Liver (tissue), 9 donors: ENCODE results near the gene TBXT. TPM values are rescaled to one million over a fixed set of nuclear protein-coding genes. Genes with fewer than 3 reads are reported as not detected.

Experiments
- DNase-seq: peaks from one replicate; pipeline ENCODE4 v3.0.0-alpha.2; 2017; ENCODE audit warnings: low spot score
- H3K27ac ChIP-seq, 2 donors: one replicate each; pipeline ENCODE4 v1.7.0; 2013; ENCODE audit warnings: inconsistent platforms in 2 of 2, low read length in 2 of 2, control low read depth in 1 of 2, low read depth in 1 of 2, mild to moderate bottlenecking in 1 of 2
- H3K27me3 ChIP-seq, 4 donors: one replicate each; pipeline versions ENCODE4 v1.6.1 to v1.7.0; 2013; ENCODE audit warnings: low read length in 3 of 4, inconsistent platforms in 1 of 4, mild to moderate bottlenecking in 1 of 4, moderate library complexity in 1 of 4; ENCODE audit not compliant: control insufficient read depth in 4 of 4, insufficient read depth in 4 of 4
- H3K36me3 ChIP-seq, 4 donors: one replicate each; pipeline versions ENCODE4 v1.6.1 to v1.7.0; 2013; ENCODE audit warnings: low read length in 3 of 4, mild to moderate bottlenecking in 3 of 4, low read depth in 1 of 4, moderate library complexity in 1 of 4; ENCODE audit not compliant: control insufficient read depth in 4 of 4, insufficient read depth in 3 of 4
- H3K4me1 ChIP-seq, 4 donors: one replicate each; pipeline versions ENCODE4 v1.6.1 to v1.7.0; 2013; ENCODE audit warnings: low read length in 3 of 4, mild to moderate bottlenecking in 3 of 4, moderate library complexity in 1 of 4; ENCODE audit not compliant: control insufficient read depth in 4 of 4, insufficient read depth in 4 of 4
- H3K4me3 ChIP-seq, 3 donors: one replicate each; pipeline versions ENCODE4 v1.6.1 to v1.7.0; 2013; ENCODE audit warnings: low read length in 3 of 3, control low read depth in 1 of 3, low read depth in 1 of 3, mild to moderate bottlenecking in 1 of 3
- H3K9ac ChIP-seq, 2 donors: one replicate each; pipeline ENCODE4 v1.7.0; 2013; ENCODE audit warnings: low read length in 2 of 2, mild to moderate bottlenecking in 2 of 2, moderate library complexity in 2 of 2, control low read depth in 1 of 2, low read depth in 1 of 2
- H3K9me3 ChIP-seq, 4 donors: one replicate each; pipeline versions ENCODE4 v1.6.1 to v1.7.0; 2013; ENCODE audit warnings: low read length in 3 of 4; ENCODE audit not compliant: control insufficient read depth in 4 of 4
- ATF3 ChIP-seq: IDR thresholded peaks from 2 replicates; pipeline ENCODE4 v1.6.1; 2016; ENCODE audit warnings: antibody characterized with exemption
- CTCF ChIP-seq: fragments of 150-350 bp; IDR thresholded peaks from 2 replicates; pipeline ENCODE4 v1.5.1; 2017; ENCODE audit warnings: improper control_type of control experiment, low read depth, low read length; ENCODE audit not compliant: missing input control
- EGR1 ChIP-seq, 2 donors: IDR thresholded peaks; 2 replicates each; pipeline ENCODE4 v1.6.1; 2016 to 2018; ENCODE audit warnings: antibody characterized with exemption in 2 of 2, low read depth in 2 of 2
- FOXA1 ChIP-seq: IDR thresholded peaks from 2 replicates; pipeline ENCODE4 v1.6.1; 2016; ENCODE audit warnings: antibody characterized with exemption
- FOXA2 ChIP-seq: IDR thresholded peaks from 2 replicates; pipeline ENCODE4 v1.6.1; 2016; ENCODE audit warnings: antibody characterized with exemption
- HNF4A ChIP-seq, 2 donors: conservative IDR thresholded peaks; 2 replicates each; pipeline ENCODE4 v1.6.1; 2016; ENCODE audit warnings: antibody characterized with exemption in 2 of 2, mild to moderate bottlenecking in 2 of 2
- HNF4G ChIP-seq: IDR thresholded peaks from 2 replicates; pipeline ENCODE4 v1.6.1; 2016; ENCODE audit warnings: antibody characterized with exemption
- JUND ChIP-seq, 2 donors: IDR thresholded peaks; 2 replicates each; pipeline ENCODE4 v1.6.1; 2016; ENCODE audit warnings: antibody characterized with exemption in 2 of 2
- MAX ChIP-seq: IDR thresholded peaks from 2 replicates; pipeline ENCODE4 v1.6.1; 2016; ENCODE audit warnings: antibody characterized with exemption
- NR2F2 ChIP-seq: IDR thresholded peaks from 2 replicates; pipeline ENCODE4 v1.6.1; 2016; ENCODE audit warnings: antibody characterized with exemption
- RAD21 ChIP-seq, 2 donors: IDR thresholded peaks; 2 replicates each; pipeline ENCODE4 v1.6.1; 2016; ENCODE audit warnings: antibody characterized with exemption in 2 of 2, mild to moderate bottlenecking in 2 of 2
- REST ChIP-seq: IDR thresholded peaks from 2 replicates; pipeline ENCODE4 v1.6.1; 2016; ENCODE audit warnings: antibody characterized with exemption, mild to moderate bottlenecking
- RXRA ChIP-seq, 2 donors: IDR thresholded peaks; 2 replicates each; pipeline ENCODE4 v1.6.1; 2017 to 2018; ENCODE audit warnings: antibody characterized with exemption in 2 of 2, mild to moderate bottlenecking in 1 of 2
- SP1 ChIP-seq: IDR thresholded peaks from 2 replicates; pipeline ENCODE4 v1.6.1; 2018; ENCODE audit warnings: antibody characterized with exemption, mild to moderate bottlenecking
- TAF1 ChIP-seq: conservative IDR thresholded peaks from 2 replicates; pipeline ENCODE4 v1.6.1; 2016; ENCODE audit warnings: antibody characterized with exemption, mild to moderate bottlenecking
- YY1 ChIP-seq: IDR thresholded peaks from 2 replicates; pipeline ENCODE4 v1.6.1; 2016; ENCODE audit warnings: antibody characterized with exemption, mild to moderate bottlenecking
- ZBTB33 ChIP-seq: IDR thresholded peaks from 2 replicates; pipeline ENCODE4 v1.6.1; 2016; ENCODE audit warnings: antibody characterized with exemption
- WGBS: extraction: QIAGEN DNeasy Blood & Tissue Kit; methylation state at CpG from one replicate; pipeline ENCODE4 v1.1.7; 2013; 5-methylcytosine and 5-hydroxymethylcytosine counted together
- polyA plus RNA-seq, 2 donors: library from polyadenylated mRNA; stranded (reverse) in 1 of 2; unstranded in 1 of 2; fragments of 200-250 nt in 1 of 2; fragments of >200 nt in 1 of 2; fragmentation: Nextera tagmentation in 1 of 2; extraction: Ambion mirVana in 1 of 2; gene quantifications; one replicate each; pipeline versions ENCODE4 v1.2.1 to v1.2.3, GENCODE V29; 2013 to 2015
- total RNA-seq, 2 donors: library from RNA; depleted of rRNA; stranded (reverse); fragments of >200 nt; gene quantifications; one replicate each; pipeline ENCODE4 v1.2.3, GENCODE V29; 2014
- donor health status: healthy.
- donor health status: healthy.
- donor health status: healthy.
- donor health status: healthy.
- donor health status: healthy.

The TBXT gene
- total and polyA plus RNA-seq, 4 donors = not detected

- Histone ChIP-seq H3K4me3 (no peak overlapping the region), H3K27me3 (peaks cover 0 to 6% (median 0%) of the 10 kb centered on the region in 4 donors), H3K9ac (no peak overlapping the region), H3K36me3 (no peaks in the 10 kb centered on the region), H3K4me1 (no peaks in the 10 kb centered on the region), H3K27ac (no peak overlapping the region), H3K9me3 (peaks cover 1 to 10% (median 7%) of the 10 kb centered on the region in 4 donors)
- TF ChIP-seq HNF4G (no peak), SP1 (no peak), YY1 (no peak), ZBTB33 (no peak), RXRA (IDR thresholded peaks at IDR 0.05) (no peak), HNF4A (conservative IDR thresholded peaks at IDR 0.05) (no peak), MAX (no peak), REST (no peak), JUND (IDR thresholded peaks at IDR 0.05) (no peak), FOXA2 (no peak), CTCF (no peak), FOXA1 (no peak), TAF1 (no peak), EGR1 (IDR thresholded peaks at IDR 0.05; ENCODE audit: low read depth in 2 of 2) (no peak)
- no peak for DNase-seq
- 76% methylated on average over 3 of the region's 3 CpGs for WGBS
These were observed 15.0 kb downstream of the TBXT start for GRCh38 chr6:166152660-166153059.

- no peaks in the 10 kb centered on the region for H3K36me3 ChIP-seq
- peaks cover 1 to 10% (median 7%) of the 10 kb centered on the region in 4 donors for H3K9me3 ChIP-seq
- TF ChIP-seq CTCF (no peak), ATF3 (no peak), EGR1 (IDR thresholded peaks at IDR 0.05; ENCODE audit: low read depth in 2 of 2) (no peak), ZBTB33 (no peak), JUND (IDR thresholded peaks at IDR 0.05) (no peak), RAD21 (IDR thresholded peaks at IDR 0.05) (no peak), HNF4G (no peak), RXRA (IDR thresholded peaks at IDR 0.05) (no peak), FOXA2 (no peak), NR2F2 (no peak), SP1 (no peak)
- no peak overlapping the region for H3K9ac ChIP-seq
- WGBS = 86% methylated on average over 1 of the region's 1 CpG
- H3K4me3 ChIP-seq = no peak overlapping the region
- H3K27ac ChIP-seq = no peak overlapping the region
- peaks cover 0 to 6% (median 0%) of the 10 kb centered on the region in 4 donors for H3K27me3 ChIP-seq
- H3K4me1 ChIP-seq = no peaks in the 10 kb centered on the region
- no peak for DNase-seq
These were observed 15.9 kb downstream of the TBXT start for GRCh38 chr6:166151798-166152197.
